ENCODE data around the gene SSH3.

DNA sequence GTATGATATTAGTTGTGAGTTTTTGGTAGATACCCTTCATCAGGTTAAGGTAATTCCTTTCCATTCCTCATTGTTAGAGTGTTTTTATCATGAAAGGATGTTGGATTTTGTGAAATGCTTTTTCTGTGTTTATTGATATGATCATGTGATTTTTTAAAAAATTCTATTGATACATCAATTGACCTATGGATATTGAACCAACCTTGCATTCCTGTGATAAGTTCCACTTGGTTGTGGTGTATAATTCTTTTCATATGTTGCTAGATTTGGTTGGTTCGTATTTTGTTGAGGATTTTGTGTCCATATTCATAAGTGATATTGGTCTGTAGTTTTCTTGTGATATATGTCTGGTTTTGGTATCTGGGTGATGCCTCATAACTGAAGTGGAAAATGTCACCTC lies 7.5 kb upstream of the SSH3 start:
- TF ChIP-seq, protein P1, sequence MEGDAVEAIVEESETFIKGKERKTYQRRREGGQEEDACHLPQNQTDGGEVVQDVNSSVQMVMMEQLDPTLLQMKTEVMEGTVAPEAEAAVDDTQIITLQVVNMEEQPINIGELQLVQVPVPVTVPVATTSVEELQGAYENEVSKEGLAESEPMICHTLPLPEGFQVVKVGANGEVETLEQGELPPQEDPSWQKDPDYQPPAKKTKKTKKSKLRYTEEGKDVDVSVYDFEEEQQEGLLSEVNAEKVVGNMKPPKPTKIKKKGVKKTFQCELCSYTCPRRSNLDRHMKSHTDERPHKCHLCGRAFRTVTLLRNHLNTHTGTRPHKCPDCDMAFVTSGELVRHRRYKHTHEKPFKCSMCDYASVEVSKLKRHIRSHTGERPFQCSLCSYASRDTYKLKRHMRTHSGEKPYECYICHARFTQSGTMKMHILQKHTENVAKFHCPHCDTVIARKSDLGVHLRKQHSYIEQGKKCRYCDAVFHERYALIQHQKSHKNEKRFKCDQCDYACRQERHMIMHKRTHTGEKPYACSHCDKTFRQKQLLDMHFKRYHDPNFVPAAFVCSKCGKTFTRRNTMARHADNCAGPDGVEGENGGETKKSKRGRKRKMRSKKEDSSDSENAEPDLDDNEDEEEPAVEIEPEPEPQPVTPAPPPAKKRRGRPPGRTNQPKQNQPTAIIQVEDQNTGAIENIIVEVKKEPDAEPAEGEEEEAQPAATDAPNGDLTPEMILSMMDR (IDR thresholded peaks at IDR 0.05), result no peak
- no peak for TF ChIP-seq POLR2A (IDR thresholded peaks at IDR 0.05)
